Urothelium cell line (cell line): ENCODE results near the gene PPT2.
"Not testable (repeated sequence)": the region's sequence is repeated elsewhere in the genome, so short reads cannot be mapped to it uniquely, and the experiment has no call there.

Experiments
- DNase-seq: peaks from one replicate; pipeline ENCODE4 v3.0.0; 2011; ENCODE audit warnings: low spot score, mixed read lengths
- FAIRE-seq: peaks from 2 replicates; lab custom pipeline; 2011; peaks lifted over from hg19 to GRCh38; lab: Jason Lieb, UNC

The PPT2 gene

DNA sequence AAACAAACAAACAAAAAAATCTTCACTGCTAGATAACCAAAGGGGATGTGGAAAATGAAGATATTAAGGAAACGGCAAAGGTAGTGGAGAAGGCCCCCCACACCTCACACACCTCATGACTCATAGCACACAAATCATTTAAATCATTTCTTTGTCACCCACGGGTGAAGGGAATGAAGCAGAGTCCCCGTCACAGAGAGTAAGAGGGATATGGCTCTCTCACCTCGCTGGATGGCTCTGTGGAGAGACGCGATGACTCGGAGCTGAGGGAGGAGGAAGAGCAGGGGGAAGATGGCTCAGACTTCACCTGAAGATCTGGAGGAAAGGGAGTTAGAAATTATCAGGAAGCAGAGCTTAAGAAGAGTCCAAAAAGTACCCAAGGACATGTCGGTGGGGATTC lies 27.1 kb upstream of the PPT2 start:
- DNase-seq (no peak), FAIRE-seq (no peak)

DNA sequence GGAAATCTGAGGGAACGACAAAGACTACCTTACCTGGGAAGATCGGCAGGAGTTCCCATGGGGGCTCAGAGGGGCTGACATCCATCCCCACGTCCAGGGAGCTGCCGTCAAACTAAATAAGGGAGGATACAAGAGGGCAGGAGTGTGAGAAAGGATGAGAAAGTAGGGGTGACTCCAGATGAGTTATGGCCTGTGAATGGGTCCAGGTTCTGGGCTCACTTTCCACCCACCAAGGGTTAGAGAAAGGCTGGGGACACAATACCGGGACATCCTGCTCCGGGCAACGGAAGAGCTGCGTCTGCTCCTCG lies 26.6 kb upstream of the PPT2 start:
- FAIRE-seq, result no peak
- no peak for DNase-seq

DNA sequence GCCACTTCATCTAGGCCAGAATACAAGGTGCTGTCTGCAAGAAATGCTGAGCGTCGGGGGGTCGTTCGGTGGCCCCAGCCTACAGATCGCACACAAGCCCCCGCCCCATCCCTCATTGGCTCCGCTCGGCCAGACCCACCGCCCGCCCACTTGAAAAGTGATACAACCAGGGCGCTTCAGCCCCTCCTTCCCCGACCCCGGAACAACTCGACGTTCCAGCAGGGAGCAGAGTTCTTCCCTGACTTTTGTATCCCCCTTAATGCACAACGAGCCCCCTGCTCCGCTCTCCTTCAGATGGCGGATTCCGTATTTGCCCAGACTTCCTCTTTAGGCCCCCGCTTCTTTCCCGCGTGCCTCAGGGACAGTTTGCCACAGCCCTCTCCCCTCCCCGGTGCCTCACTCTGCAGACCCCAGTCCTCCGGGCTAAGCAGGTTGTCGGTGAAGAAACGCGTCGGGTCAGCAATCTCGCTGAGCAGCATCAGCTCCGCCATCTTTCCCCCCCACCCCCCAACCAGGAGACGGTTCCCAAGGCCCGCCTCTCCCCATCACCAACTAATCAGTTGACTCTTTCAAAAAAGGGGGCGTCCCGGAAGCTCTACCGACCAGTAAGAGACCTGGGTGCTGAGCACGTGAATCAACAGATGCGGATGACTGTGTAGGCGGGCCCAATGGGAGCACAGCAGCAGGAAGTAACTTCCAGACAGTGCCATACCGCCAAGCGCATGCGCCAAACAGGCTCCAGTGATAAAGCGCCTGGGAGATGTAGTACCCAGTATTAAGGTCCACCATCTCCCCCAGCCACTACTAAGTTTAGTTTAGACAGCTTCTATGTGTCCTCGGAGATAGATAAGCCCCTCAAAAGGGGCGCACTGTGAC lies 26.0 kb upstream of the PPT2 start, which contains the start of gene ATF6B:
Gene ATF6B, minus strand, starts transcription at position 530 of the 876 bp plus-strand sequence. Its CDS starts 39 bp downstream, at position 491.
- FAIRE-seq (no peak), DNase-seq (peak; percentile 98)

DNA sequence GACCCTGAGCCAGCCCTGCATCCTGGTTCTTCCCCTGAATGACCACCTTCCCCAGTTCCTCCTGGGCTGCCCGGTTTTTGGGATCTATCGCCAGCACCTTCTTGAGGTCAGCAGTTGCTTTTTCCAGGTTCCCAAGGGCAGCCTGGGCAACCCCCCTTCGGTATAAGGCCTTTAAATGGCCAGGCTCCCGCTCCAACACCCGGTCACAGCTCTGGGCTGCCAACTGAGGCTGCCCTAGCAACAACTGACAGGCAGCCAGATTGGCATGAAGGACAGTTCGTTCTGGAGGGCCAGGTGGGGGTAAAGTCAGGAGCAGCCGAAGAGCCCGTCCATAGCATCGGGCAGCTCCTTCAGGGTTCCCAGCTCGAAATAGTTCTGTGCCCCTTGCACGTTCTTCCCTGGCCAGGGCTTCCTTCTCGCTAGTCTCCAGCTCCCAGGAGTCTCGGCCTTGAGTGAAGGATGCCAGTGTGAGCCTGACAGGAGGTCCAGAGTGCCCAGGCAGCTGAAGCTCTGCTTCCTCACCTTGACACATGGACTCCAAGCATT lies 25.1 kb upstream of the PPT2 start:
- FAIRE-seq, result no peak
- DNase-seq, result no peak

DNA sequence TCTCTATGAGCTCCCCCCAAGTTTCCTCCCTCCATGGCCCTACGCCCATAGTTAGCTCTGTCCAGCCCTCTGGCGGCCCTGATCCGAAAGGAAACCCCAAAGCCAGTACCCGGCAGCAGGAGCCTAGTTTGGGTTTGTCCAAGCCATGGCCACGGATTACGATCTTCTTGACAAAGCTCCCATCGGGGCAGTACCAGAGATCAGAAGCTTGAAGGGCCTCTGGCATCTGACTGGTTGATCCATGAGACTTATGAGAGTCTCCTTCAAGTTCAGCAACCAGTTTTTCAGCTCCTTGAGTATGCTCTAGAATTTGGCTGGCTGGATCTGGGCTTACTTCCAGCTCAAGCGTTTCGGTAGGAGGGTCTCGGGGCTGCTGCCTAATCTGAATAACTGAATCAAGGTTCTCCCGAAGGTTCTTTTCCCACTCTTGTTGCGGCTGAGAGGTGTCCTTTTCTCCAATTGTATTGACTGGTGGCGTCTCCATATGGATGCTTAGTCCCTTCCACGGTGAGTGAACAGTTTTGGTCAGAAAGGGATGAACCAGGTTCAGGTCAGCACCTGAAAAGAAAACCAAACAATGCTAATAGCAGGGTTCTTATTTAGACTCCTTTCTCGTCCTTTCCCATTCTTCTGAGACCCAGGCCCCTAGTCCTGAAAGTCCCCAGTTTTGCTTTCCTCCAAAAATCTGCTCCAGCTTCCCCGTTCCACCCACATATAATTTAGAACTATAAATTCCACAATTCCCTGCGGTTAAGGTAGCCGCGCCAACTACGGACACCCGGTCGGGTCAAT lies 24.4 kb upstream of the PPT2 start:
- FAIRE-seq (no peak), DNase-seq (no peak)

DNA sequence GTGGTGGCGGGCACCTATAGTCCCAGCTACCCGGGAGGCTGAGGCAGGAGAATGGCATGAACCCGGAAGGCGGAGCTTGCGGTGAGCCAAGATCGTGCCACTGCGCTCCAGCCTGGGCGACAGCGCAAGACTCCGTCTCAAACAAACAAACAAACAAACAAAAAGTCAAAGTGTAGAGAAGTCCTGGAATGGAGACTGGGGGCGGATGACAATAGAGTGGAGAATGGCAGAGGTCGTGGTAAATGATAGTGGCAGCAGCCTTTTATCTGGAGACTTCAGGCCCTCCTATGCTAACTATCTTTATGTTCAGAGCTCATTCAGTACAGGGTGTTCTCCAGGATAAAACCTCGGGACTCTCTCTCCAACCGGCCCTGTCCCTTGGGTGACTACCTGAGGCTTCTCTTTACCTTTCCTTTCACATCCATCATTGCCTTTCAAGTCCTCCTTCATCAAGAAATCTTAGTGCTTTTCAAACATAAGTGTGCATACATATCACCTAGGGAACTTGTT lies 22.4 kb upstream of the PPT2 start:
- DNase-seq (no peak), FAIRE-seq (no peak)

DNA sequence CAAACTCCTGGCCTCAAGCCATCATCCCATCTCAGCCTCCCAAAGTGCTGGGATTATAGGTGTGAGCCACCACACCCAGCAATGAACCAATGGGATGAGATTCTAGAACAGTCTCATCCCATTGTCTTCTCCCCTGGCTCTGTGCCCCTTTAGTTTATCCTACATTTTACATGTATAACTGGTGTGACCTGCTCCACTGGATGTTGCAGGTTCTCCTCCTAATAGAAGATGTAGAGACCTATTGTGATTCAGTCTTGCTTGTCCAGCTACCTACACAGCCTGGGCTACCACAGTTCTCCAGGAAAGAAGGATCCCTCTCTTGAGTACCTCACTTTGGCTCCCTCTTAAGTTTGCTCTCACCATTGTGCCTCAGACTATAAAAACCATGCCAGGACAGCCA lies 21.8 kb upstream of the PPT2 start:
- FAIRE-seq (no peak), DNase-seq (no peak)

DNA sequence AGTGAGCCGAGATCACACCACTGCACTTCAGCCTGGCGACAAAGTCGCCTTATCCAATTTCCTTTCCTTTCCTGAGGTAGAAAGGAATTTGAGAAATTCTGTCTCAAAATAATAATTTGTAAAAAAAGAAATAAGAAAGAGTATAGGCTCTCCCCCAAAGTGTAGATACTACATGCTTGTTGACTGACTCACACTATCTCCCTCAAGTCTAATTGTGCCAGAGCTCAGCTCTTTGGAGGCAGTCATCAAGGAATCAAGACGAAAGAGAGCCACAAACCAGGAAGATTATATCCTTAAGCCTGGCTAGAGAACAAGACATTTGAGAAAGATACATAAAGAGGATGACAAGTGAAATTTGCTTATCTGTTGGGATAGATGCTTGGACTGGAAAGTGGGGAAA lies 20.2 kb upstream of the PPT2 start:
- FAIRE-seq (no peak), DNase-seq (no peak)

DNA sequence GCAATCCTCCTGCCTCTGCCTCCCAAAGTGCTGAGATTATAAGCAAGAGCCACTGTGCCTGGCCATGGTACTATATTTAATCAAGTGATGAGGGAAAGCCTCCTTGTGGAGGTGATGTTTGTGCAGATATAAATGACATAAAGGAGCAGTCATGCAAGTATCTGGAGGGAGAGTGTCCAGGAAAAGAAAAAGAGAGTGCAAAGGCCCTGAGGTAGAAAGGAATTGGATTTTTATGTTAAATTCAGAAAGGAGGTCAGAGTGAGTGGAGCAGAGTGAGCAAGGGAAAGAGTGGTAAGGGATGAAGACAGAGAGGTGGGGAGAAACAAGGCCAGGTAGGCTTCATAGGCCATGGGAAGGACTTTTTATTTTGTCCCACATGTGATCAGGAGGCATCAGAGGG lies 16.5 kb upstream of the PPT2 start:
- no peak for FAIRE-seq
- DNase-seq, result no peak

DNA sequence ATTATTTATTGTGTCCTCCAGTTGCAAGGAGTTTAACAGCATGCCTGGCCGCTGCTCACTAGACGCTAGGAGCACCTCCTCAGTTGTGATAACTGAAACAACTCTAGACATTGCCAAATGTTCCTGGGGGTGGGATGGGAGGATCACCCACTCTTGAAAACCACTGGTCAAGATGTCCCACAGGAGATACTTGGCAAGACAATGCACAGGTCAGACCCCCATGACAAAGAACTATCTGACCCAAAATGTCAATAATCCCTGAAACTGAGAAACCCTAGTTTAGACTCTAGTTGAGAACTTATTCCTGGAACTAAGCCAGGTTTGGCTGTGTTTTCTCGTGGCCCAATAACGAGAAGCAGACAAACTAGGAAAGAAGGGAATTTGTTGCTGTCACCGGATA lies 14.4 kb upstream of the PPT2 start:
- FAIRE-seq (no peak), DNase-seq (no peak)

DNA sequence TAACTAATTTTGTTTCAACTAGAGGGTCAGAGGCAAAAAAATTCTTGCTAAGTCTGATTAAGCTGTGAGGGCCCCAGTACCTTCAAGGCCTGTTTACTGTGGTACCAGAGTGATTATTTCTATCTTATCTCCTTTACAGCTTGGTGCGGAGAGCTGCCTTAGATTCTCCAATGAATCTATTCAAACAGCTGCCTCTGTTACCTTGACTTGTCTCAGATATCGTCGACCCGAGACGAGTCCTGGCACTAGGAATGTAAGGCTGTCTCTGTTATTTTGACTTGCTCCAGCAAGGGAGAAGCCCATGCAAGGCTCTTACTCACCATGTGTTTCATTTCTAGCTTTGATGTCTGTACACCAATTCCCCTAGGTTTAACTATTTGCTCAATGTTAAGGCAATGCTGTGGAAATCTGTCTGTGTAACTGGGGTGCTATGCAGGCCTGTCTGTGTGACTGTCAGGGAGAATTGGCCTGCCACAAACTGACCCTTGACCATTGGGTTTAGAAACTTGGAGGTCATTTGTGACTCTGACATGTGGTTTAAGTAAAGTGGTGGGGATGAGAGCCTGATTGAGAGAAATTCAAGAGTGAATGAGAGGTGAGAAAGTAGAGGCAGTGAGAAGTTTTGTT lies 13.4 kb upstream of the PPT2 start:
- no peak for FAIRE-seq
- DNase-seq, result no peak

DNA sequence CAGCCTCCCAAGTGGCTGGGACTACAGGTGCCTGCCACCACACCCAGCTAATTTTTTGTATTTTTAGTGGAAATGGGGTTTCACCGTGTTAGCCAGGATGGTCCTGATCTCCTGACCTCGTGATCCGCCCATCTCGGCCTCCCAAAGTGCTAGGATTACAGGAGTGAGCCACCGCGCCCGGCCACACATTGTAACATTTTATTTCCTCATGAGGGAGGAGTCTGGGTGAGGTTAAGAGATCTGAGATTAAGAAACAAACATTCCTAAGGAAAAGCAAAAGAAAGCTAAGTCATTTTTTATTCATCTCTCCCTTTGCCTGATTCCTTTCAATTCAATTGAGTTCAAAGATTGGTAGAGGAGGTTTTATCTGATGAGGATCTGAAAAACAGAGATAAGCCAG lies 9.7 kb upstream of the PPT2 start:
- not testable (repeated sequence) for DNase-seq, FAIRE-seq

DNA sequence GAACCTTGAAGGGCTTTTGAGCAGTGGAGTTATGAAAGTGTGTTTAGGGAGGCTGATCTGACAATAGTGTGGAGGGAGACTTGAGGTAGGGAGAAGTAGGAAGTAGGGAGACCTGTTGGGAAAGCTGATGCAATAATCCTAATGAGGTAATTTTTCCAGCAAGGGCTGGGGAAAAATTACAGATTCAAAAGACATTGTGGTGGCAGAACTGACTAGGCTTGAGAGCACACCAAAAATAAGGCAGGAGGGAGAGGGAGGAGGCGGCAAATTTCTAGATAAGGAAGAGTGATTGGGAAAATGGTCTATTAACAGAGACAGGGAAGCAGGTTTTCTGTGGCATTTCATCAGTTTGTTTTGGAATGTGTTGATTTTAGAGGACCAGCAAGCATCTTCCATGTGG lies 7.7 kb upstream of the PPT2 start:
- DNase-seq (no peak), FAIRE-seq (no peak)

DNA sequence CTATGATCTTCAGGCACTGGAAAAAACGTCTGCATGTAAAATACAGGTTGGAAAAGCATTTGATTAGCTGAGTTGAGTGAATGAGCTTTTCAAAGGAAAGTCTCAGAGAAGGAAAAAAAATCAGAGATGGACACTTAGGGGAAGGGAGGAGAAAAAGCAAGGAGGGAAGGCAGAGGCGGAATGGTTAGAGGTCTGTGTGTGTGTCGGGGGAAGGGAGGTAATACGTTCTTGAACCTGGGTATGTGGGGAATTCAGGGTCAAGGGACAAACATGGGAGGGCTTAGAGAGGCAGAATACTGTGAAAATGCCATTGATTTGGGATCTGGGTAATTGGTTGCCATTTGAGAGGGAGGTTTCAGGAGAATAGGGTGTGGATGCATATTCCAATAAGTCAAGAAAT lies 7.3 kb upstream of the PPT2 start:
- FAIRE-seq, result no peak
- DNase-seq, result no peak

DNA sequence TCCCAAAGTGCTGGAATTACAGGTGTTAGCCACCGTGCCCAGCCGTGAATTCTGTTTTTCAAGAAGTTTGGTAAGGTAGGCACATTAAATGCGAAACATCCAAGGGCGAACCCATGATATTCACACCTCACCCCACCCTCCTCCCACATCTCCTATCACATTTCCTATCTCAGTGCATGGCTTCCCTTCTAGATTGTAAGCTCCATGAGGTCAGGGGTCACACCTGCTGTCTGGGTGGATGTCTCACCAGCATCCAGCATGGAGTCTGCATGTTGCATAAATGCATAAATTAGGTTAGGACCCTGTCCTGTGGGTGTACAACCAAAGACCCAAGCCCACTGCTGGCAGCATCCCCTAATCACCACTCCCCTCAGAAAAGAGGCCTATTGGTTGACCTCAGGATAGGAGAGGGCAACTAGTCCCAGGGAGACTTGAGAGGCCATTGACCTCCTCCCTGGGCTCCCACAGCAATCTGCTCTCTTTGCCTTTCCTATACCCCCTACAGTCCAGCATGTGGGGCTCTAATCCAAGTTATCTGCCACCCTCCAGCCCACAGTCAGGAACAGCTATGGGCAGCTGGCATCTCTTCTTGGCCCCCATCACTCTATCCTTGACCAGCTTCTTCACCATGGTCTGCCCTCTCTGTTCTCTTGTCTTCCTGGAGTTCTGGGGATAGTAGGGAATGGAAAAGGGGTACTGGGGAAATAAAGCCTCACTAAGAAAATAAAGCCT lies 6.4 kb upstream of the PPT2 start:
- FAIRE-seq (no peak), DNase-seq (no peak)

DNA sequence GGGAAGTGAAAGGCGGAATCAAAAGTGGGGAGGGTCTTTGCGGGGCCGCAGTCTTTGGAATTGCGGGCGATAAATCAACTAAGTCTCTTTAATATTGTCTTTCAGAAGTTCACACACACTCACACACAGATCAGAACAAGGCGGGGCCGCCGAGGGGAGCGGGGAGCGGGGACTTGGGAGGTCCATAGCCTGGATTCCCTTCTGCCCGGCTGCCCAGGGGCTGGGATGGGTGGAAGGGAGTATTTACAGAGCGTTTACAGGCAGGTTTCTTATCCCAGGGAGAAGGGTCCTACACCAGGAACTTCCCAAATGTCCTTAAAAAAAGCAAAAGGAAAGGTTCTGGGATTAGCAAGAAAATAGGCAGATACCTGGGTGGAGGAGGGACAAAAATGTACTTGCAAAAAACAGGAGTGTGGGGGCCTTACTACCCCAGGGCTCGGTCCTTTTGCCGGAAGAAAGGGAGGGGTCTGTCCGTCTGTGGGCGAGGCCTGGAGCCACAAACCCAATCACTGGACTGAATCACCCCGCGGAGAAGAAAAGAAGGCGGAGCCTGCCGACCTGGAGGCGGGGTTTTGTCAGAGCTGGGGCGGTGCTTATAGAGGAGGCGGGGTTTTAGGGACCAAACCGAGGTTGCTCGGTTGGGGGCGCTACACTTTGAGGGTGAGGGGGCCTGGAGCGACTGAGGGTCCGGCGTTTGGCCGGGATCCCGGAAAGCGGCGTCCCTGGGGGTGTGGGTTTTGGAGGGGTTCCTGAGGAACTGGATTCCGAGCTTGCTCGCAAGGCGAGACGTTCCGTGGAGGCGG lies 5.5 kb upstream of the PPT2 start:
- DNase-seq (no peak), FAIRE-seq (no peak)

DNA sequence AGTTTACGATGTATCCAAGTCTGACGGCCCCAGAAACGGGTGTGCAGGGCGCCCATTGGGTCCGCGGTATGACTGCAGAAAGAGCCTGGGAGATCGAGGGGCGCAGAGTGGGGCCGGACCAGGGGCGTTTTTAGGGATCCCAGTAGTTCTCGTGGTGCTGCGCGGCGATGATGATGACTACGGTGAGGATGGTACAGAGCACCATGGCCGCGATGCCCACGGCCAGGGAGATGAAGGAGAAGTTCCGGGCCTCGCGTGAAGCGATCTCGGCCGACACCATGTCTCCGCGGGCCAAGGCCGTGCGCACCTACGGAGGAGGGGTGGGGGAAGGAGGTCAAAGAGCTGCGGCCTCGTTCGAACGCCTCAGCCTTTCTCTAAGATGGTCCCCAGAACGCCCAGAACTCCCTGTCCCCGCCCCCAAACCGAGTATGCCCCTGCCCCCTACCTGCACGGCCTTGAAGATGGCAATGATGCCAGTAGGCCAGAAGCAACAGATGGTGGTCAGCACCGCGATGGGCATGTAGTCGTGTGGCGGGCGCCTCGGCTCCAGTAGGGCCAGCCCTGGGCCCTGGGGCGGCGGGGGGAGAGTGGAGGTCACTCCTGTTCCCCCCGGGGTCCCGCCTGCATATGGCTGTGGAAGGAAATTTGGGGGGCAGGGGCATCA lies 4.7 kb upstream of the PPT2 start:
- no peak for FAIRE-seq
- DNase-seq, result no peak

DNA sequence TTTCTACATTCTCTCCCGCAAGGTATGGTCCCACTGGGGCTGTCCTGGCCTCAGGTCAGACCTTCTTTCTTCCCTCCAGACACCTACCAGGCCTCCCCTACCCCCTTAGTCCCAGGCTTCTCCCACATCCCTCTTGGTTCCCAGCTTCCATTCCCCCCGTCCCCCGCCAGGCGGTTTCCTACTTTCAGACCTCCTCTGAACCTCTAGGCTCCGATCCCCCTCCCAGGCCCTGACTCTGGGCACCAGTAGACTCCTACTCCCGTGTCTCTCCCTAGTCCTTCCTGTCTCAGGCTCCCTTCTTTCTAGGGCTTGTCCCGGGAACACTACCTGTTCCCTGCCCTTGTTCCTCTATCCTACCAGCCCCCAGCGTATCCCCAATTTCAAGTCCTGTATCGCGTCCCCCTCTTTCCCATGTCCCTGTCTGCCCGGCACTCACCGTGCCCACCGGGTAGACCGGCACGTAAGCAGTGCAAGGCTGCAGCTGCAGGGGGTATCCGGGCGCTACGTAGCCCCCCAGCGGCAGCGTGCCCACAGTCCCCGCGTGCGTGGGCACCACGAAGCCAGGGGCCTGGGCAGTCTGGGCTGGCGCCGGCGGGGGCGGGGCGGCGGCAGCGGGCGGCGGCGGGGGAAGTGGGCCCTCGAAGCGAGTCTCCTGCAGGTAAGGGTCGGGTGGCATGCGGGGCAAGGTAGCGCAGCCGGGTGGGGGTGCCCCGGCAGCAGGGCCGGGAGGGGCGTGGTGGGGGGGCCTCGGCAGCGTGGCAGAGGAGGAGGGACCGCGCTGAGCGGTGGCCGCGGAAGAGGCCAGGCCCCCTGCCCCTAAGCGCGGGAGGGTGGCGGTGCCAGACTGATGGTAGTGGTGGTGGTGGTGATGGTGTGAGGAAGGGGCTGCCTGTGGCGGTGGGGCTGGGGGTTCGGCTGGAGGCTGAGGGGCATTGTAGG lies 3.7 kb upstream of the PPT2 start:
- FAIRE-seq (no peak), DNase-seq (no peak)
